Urothelium cell line (cell line): ENCODE measurements around the gene AXL.

Experiments
- DNase-seq: peaks from one replicate; pipeline ENCODE4 v3.0.0; 2011; ENCODE audit warnings: low spot score, mixed read lengths
- FAIRE-seq: peaks from 2 replicates; lab custom pipeline; 2011; peaks lifted over from hg19 to GRCh38; lab: Jason Lieb, UNC

Gene AXL

DNA sequence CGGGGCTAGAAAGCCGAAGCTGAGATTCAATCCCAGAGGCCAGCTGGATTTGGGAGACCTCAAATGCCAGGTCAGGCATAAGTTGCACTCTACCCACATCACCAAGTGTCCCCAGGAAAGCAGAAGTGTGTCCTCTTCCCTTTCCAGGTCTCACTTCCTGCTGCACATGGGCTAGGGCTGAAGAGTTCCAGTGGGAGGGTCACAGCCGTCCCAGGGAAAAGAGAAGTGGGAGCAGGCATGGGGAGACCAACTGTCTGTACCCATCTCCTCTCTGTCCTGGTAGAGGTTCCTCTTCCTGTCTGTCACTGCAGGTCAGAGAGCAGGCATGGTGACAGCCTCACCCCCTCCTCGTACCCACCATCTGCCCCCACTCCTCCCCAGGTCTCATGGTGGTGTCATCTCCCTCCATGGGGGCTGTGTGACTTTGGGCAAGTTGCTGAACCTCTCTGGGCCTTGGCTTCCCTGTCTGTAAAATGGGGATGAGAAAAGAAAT, 14.8 kb downstream of the AXL start:
- DNase-seq (no peak), FAIRE-seq (no peak)

- peak; percentile 68 for FAIRE-seq
- DNase-seq = no peak
These were observed 15.6 kb downstream of the AXL start for GRCh38 chr19:41234512-41235168.

DNA sequence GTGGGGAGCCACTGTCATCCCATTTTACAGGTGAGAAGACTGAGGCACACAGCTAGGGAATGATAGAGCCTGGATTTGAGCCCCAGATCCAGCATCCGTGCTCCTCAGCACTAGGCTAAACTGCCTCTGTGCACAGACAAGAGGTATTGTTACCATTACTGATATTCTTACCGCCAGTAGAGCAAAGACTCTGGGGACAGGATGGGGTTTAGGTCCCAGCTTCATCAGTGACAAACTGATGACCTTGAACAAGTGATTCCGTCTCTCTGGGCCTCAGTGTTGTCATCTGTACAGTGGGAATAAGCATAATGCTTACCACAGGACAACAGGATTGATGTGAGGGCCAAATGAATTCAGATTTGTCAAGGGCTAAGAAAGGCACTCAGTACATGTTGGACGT, 16.5 kb downstream of the AXL start:
- FAIRE-seq = no peak

GRCh38 chr19:41238244-41238643, 19.2 kb downstream of the AXL start:
- FAIRE-seq (no peak), DNase-seq (no peak)

More for the DNA sequence above, 16.5 kb downstream of the AXL start:
- DNase-seq = no peak

- peak; percentile 58 for FAIRE-seq
- no peak for DNase-seq
These were observed 20.3 kb downstream of the AXL start for GRCh38 chr19:41239363-41239762.

DNA sequence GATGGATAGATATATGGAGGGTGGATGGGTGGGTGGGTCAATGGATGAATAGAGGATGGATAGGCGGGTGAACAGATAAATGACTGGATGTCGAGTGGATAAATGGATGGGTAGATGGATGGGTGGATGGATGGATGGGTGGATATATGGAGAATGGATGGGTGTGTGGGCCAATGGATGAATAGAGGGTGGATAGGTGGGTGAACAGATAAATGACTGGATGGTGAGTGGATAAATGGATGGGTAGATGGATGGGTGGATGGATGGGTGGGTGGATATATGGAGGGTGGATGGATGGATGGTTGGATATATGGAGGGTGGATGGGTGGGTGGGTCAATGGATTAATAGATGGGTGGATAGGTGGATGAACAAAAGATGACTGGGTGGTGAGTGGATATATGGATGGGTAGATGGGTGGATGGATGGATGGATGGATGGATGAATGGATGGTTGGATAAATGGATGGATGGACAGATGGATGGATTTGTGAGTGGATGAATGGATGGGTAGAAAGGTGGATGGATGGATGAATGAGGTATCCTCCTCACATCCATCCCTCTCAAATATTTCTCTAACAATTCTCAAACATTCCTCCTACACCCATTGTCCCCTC, 21.0 kb downstream of the AXL start:
- FAIRE-seq = peak; percentile 90
- DNase-seq = no peak

DNA sequence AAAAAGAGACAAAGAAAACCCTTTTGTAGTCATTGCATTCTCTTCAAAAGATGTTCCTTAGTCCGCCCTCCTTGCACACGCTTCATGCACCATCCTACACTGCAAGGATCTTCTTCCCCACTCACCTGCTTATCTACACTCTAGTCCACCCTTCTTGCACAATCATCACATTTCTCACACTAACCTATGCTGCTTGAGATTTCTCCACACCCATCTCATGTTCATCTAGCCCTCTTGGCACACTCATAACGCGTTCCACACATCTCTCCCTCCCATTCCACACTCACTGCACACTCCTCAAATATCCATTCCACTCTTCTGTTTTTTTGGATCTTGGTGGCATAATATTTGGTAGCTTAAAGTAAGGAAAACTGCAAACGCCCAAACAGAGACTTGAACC, 22.8 kb downstream of the AXL start:
- FAIRE-seq (no peak), DNase-seq (no peak)

DNA sequence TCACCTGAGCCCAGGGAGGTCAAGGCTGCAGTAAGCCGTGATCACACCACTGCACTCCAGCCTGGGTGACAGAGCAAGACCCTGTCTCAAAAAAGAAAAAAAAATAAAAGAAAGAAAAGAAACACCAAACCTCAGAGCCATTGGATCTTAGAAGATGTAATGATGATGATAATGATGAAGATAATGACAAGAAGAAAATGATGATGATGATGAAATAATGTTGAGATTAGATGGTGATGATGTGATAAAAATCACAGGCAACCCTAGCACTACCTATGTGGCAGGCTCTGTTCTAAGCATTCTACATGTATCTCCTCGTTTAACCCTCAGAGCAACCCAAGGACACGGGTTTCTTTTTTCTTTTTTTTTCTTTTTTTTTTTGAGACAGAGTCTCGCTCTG, 25.1 kb downstream of the AXL start:
- FAIRE-seq (no peak), DNase-seq (no peak)

- DNase-seq (no peak), FAIRE-seq (no peak)
These were observed 26.8 kb downstream of the AXL start for GRCh38 chr19:41245843-41246242.

GRCh38 chr19:41248895-41249294, 29.9 kb downstream of the AXL start:
- FAIRE-seq (no peak), DNase-seq (no peak)

- DNase-seq (no peak), FAIRE-seq (no peak)
These were observed 30.8 kb downstream of the AXL start for GRCh38 chr19:41249707-41250423.

DNA sequence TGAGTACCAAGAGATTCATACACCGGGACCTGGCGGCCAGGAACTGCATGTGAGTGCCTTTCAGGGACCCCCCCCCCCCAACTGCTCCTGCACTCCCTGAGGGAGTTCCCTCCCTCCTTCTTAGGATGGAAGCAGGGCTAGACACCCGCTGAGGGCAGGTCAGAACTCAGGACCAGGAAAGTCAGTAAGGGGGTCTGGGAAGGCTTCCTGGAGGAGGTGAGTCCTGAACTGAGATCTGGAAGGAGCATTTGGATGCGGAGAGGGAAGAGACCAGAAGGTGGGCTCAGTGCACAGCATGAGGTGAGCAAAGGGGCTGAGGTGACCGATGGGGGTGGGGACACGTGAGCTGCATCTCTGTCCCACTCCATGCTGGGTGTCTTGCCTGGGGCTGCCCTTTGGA, 34.6 kb downstream of the AXL start:
- DNase-seq = no peak

DNA sequence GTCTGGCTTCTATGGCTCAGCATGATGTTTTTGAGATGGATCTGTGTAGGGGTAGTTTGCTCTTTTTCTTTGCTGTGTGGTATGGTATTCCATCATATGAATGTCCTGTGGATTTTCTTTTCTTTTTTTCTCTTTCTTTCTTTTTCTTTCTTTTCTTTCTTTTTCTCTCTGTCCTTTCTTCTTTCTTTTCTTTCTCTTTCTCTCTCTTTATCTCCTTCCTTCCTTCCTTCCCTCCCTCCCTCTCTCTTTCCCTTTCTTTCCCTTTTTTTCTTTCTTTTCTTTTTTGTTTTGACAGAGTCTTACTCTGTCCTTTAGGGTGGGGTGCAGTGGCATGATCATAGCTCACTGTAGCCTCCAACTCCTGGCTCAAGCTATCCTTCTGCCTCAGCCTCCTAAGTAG, 36.1 kb downstream of the AXL start:
- no peak for DNase-seq
- no peak for FAIRE-seq

More for the DNA sequence above, 34.6 kb downstream of the AXL start:
- FAIRE-seq = no peak

GRCh38 chr19:41261474-41262190, 42.6 kb downstream of the AXL start:
- DNase-seq (no peak), FAIRE-seq (no peak)

- FAIRE-seq = no peak
- DNase-seq = peak; percentile 22
These were observed 44.2 kb downstream of the AXL start for GRCh38 chr19:41263042-41263849.

GRCh38 chr19:41263850-41264580, 45.0 kb downstream of the AXL start, which contains the start of gene HNRNPUL1:
HNRNPUL1 (plus strand) TSS chr19:41264372; CDS start chr19:41264504, 132 bp downstream.
- DNase-seq = peak; percentile 99
- FAIRE-seq = peak; percentile 68

GRCh38 chr19:41264581-41265394, 45.8 kb downstream of the AXL start:
- DNase-seq (peak; percentile 41), FAIRE-seq (no peak)

GRCh38 chr19:41265395-41266153, 46.6 kb downstream of the AXL start:
- FAIRE-seq (no peak), DNase-seq (peak; percentile 17)
